Peyer's patch (tissue), 4 donors: ENCODE results near the gene CARD14. TPM values are rescaled to one million over a fixed set of nuclear protein-coding genes. Genes with fewer than 3 reads are reported as not detected.

ENCODE experiments used
- DNase-seq, 3 donors: peaks; one replicate each; pipeline ENCODE4 v3.0.0-alpha.2; 2017 to 2019
- H3K27ac ChIP-seq, 4 donors: fragments of 200-600 bp; sonication (generic); one replicate each; pipeline ENCODE4 v1.5.1; 2016 to 2019
- H3K27me3 ChIP-seq, 2 donors: fragments of 200-600 bp; sonication (generic); one replicate each; pipeline ENCODE4 v1.5.1; 2019
- H3K36me3 ChIP-seq, 3 donors: fragments of 200-600 bp; sonication (generic); one replicate each; pipeline ENCODE4 v1.5.1; 2016 to 2019
- H3K4me1 ChIP-seq, 4 donors: fragments of 200-600 bp; sonication (generic); one replicate each; pipeline ENCODE4 v1.5.1; 2016 to 2019
- H3K4me3 ChIP-seq, 4 donors: fragments of 200-600 bp; sonication (generic); 1 replicate in 3 of 4; 2 replicates in 1 of 4; pipeline ENCODE4 v1.5.1; 2016 to 2019; ENCODE audit warnings: mild to moderate bottlenecking in 1 of 4
- H3K9me3 ChIP-seq, 4 donors: fragments of 200-600 bp; sonication (generic); one replicate each; pipeline ENCODE4 v1.5.1; 2016 to 2019; ENCODE audit warnings: mild to moderate bottlenecking in 1 of 4
- CTCF ChIP-seq, 6 experiments: fragments of 450-650 bp in 4 of 6; fragments of 200-600 bp in 2 of 6; sonication (generic) in 1 of 6; IDR thresholded peaks; one replicate each; pipeline ENCODE4 v1.5.1; 2017 to 2019; ENCODE audit warnings: antibody characterized with exemption in 6 of 6, mild to moderate bottlenecking in 3 of 6, moderate library complexity in 1 of 6
- POLR2A ChIP-seq, 2 donors: fragments of 450-650 bp; IDR thresholded peaks; one replicate each; pipeline ENCODE4 v1.5.1; 2017; ENCODE audit warnings: antibody characterized with exemption in 2 of 2, mild to moderate bottlenecking in 2 of 2, moderate library complexity in 2 of 2
- total RNA-seq, 4 donors: library from RNA; depleted of rRNA; stranded (reverse); fragments of >200 nt; gene quantifications; one replicate each; pipeline ENCODE4 v1.1.0, GENCODE V29; 2016

Gene CARD14
- total RNA-seq, 4 donors from 2014 or later = 0.94 to 5.4 (median 2.6) TPM

DNA sequence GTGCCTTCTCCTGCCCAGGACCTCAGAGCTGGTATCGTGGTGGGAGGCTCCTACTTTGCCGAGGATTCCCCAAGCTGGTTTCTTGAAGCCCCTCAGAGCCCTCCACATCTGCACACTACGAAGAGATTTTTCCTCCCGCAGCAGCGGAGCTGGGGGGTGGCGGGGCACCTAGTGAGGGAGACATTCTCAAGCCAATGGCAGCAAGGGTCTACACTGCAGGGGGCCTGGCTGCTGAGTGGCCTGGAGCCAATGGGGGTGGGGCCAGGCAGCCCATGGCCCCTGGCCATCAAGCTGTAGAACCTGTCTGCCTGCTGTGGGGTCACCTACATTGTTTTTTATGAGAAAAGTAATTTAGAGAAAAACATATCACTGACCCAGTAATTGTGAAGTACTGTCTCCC, 55.4 kb downstream of the CARD14 start:
- DNase-seq = no peak
- Histone ChIP-seq H3K27me3 (no peaks in the 10 kb centered on the region), H3K4me3 (no peak overlapping the region), H3K27ac (no peak overlapping the region), H3K4me1 (peaks cover 0 to 10% (median 2%) of the 10 kb centered on the region in 4 donors), H3K9me3 (no peaks in the 10 kb centered on the region), H3K36me3 (no peaks in the 10 kb centered on the region)
- TF ChIP-seq CTCF (IDR thresholded peaks at IDR 0.05) (no peak), POLR2A (IDR thresholded peaks at IDR 0.05) (no peak)

GRCh38 chr17:80227156-80227555, 57.3 kb downstream of the CARD14 start:
- Histone ChIP-seq H3K27me3 (no peaks in the 10 kb centered on the region), H3K4me1 (no peaks in the 10 kb centered on the region), H3K36me3 (peaks cover 0 to 10% (median 0%) of the 10 kb centered on the region in 3 donors), H3K9me3 (peaks cover 0 to 1% (median under 1%) of the 10 kb centered on the region in 4 donors), H3K4me3 (no peak overlapping the region), H3K27ac (no peak overlapping the region)
- DNase-seq = no peak
- no peak for TF ChIP-seq CTCF (IDR thresholded peaks at IDR 0.05)
- no peak for TF ChIP-seq POLR2A (IDR thresholded peaks at IDR 0.05)

GRCh38 chr17:80227666-80228065, 57.8 kb downstream of the CARD14 start:
- H3K27me3 ChIP-seq = no peaks in the 10 kb centered on the region
- H3K4me3 ChIP-seq = no peak overlapping the region
- H3K9me3 ChIP-seq = peaks cover 0 to 6% (median 2%) of the 10 kb centered on the region in 4 donors
- H3K36me3 ChIP-seq = peaks cover 0 to 14% (median 0%) of the 10 kb centered on the region in 3 donors
- TF ChIP-seq POLR2A (IDR thresholded peaks at IDR 0.05) (no peak), CTCF (IDR thresholded peaks at IDR 0.05) (no peak)
- no peak overlapping the region for H3K27ac ChIP-seq
- DNase-seq = no peak
- H3K4me1 ChIP-seq = no peaks in the 10 kb centered on the region

GRCh38 chr17:80228477-80228876, 58.6 kb downstream of the CARD14 start:
- H3K36me3 ChIP-seq = peaks cover 0 to 14% (median 0%) of the 10 kb centered on the region in 3 donors
- H3K9me3 ChIP-seq = peaks cover 0 to 12% (median 4%) of the 10 kb centered on the region in 4 donors
- TF ChIP-seq POLR2A (IDR thresholded peaks at IDR 0.05) (no peak), CTCF (IDR thresholded peaks at IDR 0.05) (no peak)

GRCh38 chr17:80229011-80229410, 59.2 kb downstream of the CARD14 start:
- no peak overlapping the region for H3K27ac ChIP-seq
- DNase-seq = peak in 1 of 3 donors; percentile 7
- no peaks in the 10 kb centered on the region for H3K4me1 ChIP-seq
- no peaks in the 10 kb centered on the region for H3K27me3 ChIP-seq
- H3K9me3 ChIP-seq = peaks cover 0 to 12% (median 4%) of the 10 kb centered on the region in 4 donors
- peaks cover 0 to 14% (median 0%) of the 10 kb centered on the region in 3 donors for H3K36me3 ChIP-seq
- TF ChIP-seq POLR2A (IDR thresholded peaks at IDR 0.05) = no peak
- no peak for TF ChIP-seq CTCF (IDR thresholded peaks at IDR 0.05)
- no peak overlapping the region for H3K4me3 ChIP-seq

More at GRCh38 chr17:80228477-80228876, 58.6 kb downstream of the CARD14 start:
- no peaks in the 10 kb centered on the region for H3K27me3 ChIP-seq
- H3K4me1 ChIP-seq = no peaks in the 10 kb centered on the region
- DNase-seq = no peak
- H3K4me3 ChIP-seq = no peak overlapping the region
- no peak overlapping the region for H3K27ac ChIP-seq

- Histone ChIP-seq H3K27ac (no peak overlapping the region), H3K36me3 (peaks cover 0 to 36% (median 0%) of the 10 kb centered on the region in 3 donors)
- TF ChIP-seq CTCF (IDR thresholded peaks at IDR 0.05) (no peak), POLR2A (IDR thresholded peaks at IDR 0.05) (no peak)
Observed at GRCh38 chr17:80232438-80232837, 62.6 kb downstream of the CARD14 start.

More at GRCh38 chr17:80232438-80232837, 62.6 kb downstream of the CARD14 start:
- no peak for DNase-seq
- H3K27me3 ChIP-seq = no peaks in the 10 kb centered on the region
- no peak overlapping the region for H3K4me3 ChIP-seq
- H3K4me1 ChIP-seq = no peaks in the 10 kb centered on the region
- H3K9me3 ChIP-seq = peaks cover 0 to 12% (median 4%) of the 10 kb centered on the region in 4 donors
